IPS-NIHi7 (cell line): ENCODE results near the gene MAP4.

Experiments used
- DNase-seq: peaks from one replicate; pipeline ENCODE4 v3.0.0; 2012; ENCODE audit warnings: mixed read lengths; ENCODE audit errors: extremely low spot score

MAP4 gene

GRCh38 chr3:47971081-47971480, 45.1 kb downstream of the MAP4 start:
- DNase-seq = no peak

GRCh38 chr3:47964740-47965139, 51.5 kb downstream of the MAP4 start:
- no peak for DNase-seq

- peak; percentile 23 for DNase-seq
Measured at GRCh38 chr3:47961815-47962606, 54.2 kb downstream of the MAP4 start.

DNA sequence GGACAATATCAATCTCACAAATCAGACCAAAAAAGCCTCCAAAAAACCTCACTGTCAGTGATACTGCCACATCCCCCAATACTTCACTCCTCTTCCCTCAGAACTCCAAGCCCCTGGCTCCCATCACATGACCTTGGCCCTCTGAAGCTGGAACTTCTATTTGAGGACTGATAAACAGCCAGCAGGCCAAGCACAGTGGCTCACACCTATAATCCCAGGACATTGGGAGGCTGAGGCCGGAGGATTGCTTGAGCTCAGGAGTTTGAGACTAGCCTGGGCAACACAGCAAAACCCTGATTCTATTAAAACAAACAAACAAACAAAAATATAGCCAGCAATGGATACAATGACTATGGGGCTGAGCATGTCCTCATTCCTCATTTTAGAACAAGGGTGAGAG, 55.2 kb downstream of the MAP4 start:
- DNase-seq = no peak

- DNase-seq = no peak
Measured at GRCh38 chr3:47956521-47956920, 59.7 kb downstream of the MAP4 start.

DNA sequence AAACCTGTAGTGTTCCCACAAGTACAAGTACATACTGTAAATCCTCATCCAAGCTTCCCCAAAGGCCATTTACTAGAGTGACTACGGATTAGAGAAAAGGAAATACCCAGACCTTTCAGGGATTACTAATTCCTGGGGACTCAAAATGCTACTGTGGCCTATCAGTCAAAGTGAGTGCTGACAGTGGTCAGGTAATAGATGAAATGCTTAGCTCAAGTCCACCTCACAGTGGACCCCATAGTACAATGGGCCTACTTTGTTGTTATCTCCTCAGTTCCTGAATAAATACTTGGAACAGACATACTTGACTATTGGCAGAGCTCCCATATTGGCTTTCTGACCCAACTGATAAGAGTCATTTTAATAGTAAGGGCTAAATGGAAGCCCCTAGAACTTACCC, 61.6 kb downstream of the MAP4 start:
- no peak for DNase-seq

DNA sequence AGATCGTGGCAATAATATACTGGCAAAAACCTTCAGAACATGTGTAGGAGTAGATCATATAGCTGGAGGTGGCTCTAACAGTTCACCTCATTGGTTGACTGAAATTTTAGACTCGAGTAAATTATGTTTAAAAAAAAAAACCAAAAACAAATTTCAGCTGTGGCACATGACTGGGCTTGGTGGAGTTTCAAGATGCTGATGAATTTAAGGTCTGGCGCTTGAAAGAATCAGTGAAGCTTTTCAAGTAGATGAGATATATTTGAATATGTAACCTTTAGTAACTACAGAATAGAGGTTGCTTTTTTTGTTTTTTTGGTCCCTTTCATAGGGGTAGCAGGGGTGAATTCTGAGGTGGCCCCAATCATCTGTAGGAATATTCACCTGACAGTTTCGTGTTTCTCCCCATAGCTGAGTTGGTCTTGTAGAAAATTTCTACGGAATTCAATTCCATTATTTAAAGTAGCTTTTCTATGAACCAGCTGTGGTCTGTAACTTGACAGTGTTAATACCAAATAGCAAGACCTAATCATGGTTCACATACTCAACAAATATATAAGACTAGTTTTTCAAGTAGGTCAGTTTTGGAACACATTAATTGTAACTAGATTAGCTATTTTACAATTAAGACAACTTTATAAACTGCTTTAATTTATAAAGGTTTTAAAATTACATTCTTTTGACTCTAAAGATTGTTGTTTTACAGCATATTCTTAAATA, 65.6 kb downstream of the MAP4 start:
- DNase-seq = no peak

GRCh38 chr3:47949979-47950378, 66.2 kb downstream of the MAP4 start:
- DNase-seq = no peak

DNA sequence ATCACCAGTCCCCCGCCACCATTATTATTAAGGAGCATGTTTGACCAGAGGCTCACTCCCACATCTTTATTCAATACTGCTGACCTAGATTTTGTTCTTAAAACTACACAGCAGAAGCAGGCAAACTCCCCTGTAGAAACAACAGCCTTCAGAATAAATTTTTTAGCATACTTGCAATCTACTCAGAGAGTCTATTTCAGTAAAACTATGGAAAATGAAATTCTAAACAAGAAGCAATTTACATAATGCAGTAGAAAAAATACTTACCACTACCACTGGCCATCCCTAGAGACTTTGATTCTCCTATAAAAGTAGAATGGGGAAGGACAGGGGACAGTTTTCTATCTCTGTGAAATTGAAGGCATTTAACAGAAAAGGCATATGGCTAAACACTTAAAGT, 76.0 kb downstream of the MAP4 start:
- no peak for DNase-seq

GRCh38 chr3:47932421-47932820, 83.8 kb downstream of the MAP4 start:
- no peak for DNase-seq

DNA sequence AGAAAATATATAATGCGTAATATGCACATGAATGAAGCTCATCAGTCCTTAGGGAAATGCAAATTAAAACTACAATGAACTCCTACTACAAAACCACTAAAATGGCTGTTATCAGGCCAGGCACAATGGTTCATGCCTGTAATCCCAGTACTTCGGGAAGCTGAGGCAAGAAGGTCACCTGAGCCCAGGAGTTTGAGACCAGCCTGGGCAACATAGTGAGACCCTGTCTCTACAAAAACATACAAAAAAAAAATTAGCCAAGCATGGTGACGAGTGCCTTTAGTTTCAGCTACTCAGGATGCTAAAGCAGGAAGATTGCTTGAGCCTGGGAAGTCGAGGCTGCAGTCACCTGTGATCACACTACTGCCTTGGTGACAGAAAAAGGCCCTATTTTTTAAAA, 85.2 kb downstream of the MAP4 start:
- DNase-seq = no peak

GRCh38 chr3:47916696-47917095, 99.5 kb downstream of the MAP4 start:
- no peak for DNase-seq

GRCh38 chr3:47916201-47916600, 100.0 kb downstream of the MAP4 start:
- DNase-seq = no peak

DNA sequence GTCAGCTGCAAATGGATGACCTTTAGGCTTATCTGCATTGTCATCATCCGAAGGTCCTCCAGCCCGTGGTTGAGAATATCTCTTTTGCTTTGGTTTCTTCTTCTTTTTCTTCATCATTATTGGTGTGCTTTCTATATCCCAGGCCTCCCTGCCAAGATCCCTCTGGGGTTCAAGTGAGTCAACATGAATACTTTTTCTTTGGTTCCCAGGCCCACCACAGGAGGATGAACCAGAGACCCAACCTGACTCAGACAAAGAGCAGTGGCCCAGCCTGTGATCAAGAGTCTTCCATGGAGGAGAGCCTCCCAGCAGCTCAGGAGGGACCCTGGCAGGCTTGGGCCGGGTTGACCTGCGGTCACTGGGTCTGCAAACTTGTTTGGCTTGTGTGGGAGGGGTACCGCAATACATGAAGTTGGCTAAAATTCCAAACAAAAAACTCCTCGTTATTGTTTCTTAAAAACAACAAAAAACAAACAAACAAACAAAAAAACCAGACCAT, 104.2 kb downstream of the MAP4 start:
- no peak for DNase-seq

DNA sequence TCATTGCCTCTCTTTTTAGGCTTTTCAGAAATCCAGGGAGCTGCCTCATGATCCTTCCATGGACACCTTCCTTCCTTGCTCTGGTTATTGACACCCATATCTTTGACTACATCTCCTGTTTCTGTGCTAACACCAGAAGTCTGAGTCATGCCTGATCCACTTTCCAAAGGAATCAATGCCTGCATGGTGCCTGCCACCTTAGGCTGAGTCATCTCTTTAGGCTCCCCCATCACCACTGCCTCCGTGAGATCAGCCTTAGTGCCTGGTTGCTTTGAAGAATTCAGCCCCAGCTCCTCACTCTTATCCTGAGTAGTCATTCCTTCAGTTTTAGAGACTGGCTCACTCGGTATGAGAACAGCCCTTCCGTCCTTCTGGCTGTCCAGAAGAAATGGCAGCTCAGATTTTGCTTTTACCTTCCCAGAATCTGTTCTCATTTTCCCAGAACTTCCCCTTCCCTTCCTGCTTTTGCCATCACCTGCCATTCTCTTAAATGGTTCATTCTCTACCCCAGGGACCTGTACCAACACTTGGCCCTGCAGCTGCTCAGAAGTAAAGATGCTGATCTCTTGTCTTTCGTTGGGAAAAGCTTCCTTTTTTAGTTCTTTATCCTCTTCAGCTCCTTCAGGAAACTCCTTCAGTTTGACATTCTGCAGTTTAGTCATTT, 105.3 kb downstream of the MAP4 start:
- peak; percentile 61 for DNase-seq

- DNase-seq = no peak
Measured at GRCh38 chr3:47910233-47910632, 106.0 kb downstream of the MAP4 start.

DNA sequence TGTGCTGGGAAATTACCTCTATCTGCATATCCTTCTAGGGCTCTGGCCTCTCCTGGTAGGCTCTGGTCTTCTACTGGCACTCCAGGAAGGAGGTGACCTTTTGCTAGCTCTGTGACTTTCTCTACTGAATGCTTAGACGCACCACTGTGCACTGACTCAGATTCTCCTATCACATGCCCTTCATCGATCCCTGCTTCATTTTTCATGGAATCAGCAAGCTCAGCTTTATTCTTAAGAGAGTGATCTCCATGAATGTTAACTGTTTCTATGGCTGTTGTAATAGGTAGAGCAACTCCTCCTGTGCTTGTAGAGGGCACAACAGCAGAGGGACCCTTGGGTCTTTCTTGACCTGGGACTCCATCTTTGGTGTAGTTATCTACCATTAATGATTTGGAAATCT, 106.6 kb downstream of the MAP4 start:
- no peak for DNase-seq

GRCh38 chr3:47908744-47909143, 107.5 kb downstream of the MAP4 start:
- no peak for DNase-seq

- no peak for DNase-seq
Measured at GRCh38 chr3:47907784-47908183, 108.4 kb downstream of the MAP4 start.

DNA sequence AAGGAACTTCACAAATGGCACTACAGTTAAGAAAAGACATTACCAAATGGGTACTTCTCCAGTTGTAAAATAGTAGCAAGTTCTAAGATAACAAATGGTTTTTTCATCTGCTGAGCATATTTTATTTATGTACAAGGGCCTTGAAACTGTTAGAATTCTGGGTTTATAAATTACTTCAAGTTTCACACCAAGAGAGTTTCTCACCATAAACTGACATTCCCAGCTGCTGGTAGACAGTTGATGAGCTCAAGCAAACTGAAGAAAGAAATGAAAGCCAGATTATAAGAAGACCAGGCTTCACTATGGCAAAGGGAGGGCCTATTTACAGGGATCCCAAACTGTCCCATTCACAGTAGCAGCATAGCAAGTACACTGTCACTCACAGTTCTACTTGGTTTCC, 113.5 kb downstream of the MAP4 start:
- no peak for DNase-seq

- no peak for DNase-seq
Measured at GRCh38 chr3:47901280-47901833, 114.9 kb downstream of the MAP4 start.

DNA sequence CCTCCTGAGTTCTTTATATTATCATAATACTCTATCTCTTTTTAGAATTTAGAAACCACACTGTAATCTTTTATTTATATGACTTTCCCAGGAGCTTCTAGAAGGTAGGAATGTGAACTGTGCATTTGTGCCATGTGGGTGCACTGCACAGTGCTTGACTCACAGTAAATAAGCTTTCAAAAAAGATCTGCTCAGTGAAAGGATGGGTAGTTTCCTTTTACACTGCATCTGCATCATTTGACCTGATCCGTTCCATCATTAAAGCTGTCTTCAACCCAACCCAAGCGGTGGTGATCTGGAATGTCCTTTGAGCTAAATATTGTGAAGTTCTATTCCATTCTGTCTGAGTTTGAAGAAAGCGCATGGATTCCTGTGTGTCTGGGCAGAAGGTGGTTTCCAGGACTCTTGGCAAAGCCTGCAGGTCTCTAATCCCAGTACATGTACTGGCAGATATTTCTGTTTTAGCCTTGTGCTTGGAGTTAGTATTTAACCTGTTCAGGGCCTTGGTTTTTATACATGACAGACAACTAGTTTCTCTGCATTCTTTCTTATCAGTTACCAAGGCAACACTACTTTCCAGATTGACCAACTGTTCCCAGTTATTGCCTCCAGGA, 116.6 kb downstream of the MAP4 start:
- DNase-seq = no peak
